HG02981 (cell line): ENCODE results near the gene GGA1.
"Not testable (repeated sequence)": the region's sequence is repeated elsewhere in the genome, so short reads cannot be mapped to it uniquely, and the experiment has no call there.

Source experiments
- ATAC-seq: cut with Tn5 transposase; IDR thresholded peaks from one replicate; pipeline ENCODE4 v1.9.1; 2021; ENCODE audit warnings: mild to moderate bottlenecking, moderate library complexity; ENCODE audit not compliant: unreplicated experiment

The GGA1 gene

GRCh38 chr22:37640591-37641560, 32.2 kb downstream of the GGA1 start:
- no peak for ATAC-seq

- no peak for ATAC-seq
These were observed 32.9 kb downstream of the GGA1 start for GRCh38 chr22:37641561-37641949.

GRCh38 chr22:37643225-37643847, 34.7 kb downstream of the GGA1 start:
- no peak for ATAC-seq

- no peak for ATAC-seq
These were observed 38.7 kb downstream of the GGA1 start for GRCh38 chr22:37647317-37647716.

GRCh38 chr22:37647928-37648327, 39.3 kb downstream of the GGA1 start:
- no peak for ATAC-seq

- no peak for ATAC-seq
These were observed 42.0 kb downstream of the GGA1 start for GRCh38 chr22:37650463-37651136.

- ATAC-seq = no peak
These were observed 46.1 kb downstream of the GGA1 start for GRCh38 chr22:37654563-37655251.

- ATAC-seq = no peak
These were observed 46.6 kb downstream of the GGA1 start for GRCh38 chr22:37655252-37655563.

- ATAC-seq = not testable (repeated sequence)
These were observed 47.9 kb downstream of the GGA1 start for GRCh38 chr22:37656583-37656982.

GRCh38 chr22:37657590-37658132, 49.0 kb downstream of the GGA1 start:
- no peak for ATAC-seq

- ATAC-seq = peak; percentile 82
These were observed 49.8 kb downstream of the GGA1 start, which contains the start of gene PDXP for GRCh38 chr22:37658133-37659065. Gene PDXP (plus strand): TSS chr22:37658723. CDS start chr22:37658783, 60 bp downstream.

GRCh38 chr22:37659066-37659896, 50.6 kb downstream of the GGA1 start:
- no peak for ATAC-seq

- no peak for ATAC-seq
These were observed 51.5 kb downstream of the GGA1 start for GRCh38 chr22:37659897-37660708.

- ATAC-seq = no peak
These were observed 52.0 kb downstream of the GGA1 start for GRCh38 chr22:37660709-37661045.

- ATAC-seq = no peak
These were observed 52.7 kb downstream of the GGA1 start for GRCh38 chr22:37661160-37661924.

- no peak for ATAC-seq
These were observed 53.4 kb downstream of the GGA1 start for GRCh38 chr22:37662039-37662438.

- ATAC-seq = no peak
These were observed 55.0 kb downstream of the GGA1 start for GRCh38 chr22:37663521-37664140.
